H1 (cell line): Measurements from ENCODE around the gene NDUFB5. TPM values are rescaled to one million over a fixed set of nuclear protein-coding genes. Genes with fewer than 3 reads are reported as not detected.

Source experiments
- CTCF ChIA-PET: fragments of 300-600 bp; sonication (Branson Sonifier 250); formaldehyde crosslinking; loops from one replicate; lab custom pipeline; 2021; ENCODE audit not compliant: partially characterized antibody; lab: Charles Lee
- POLR2A ChIA-PET: fragments of 300-600 bp; sonication (Branson Sonifier 250); formaldehyde crosslinking; loops from one replicate; lab custom pipeline; 2021; ENCODE audit warnings: inconsistent platforms; ENCODE audit not compliant: partially characterized antibody; lab: Charles Lee
- DNase-seq, 2 experiments: peaks; one replicate each; pipeline versions ENCODE4 v3.0.0 to v3.0.0-alpha.2; 2010 to 2022; ENCODE audit warnings: low spot score in 2 of 2, low read depth in 1 of 2, mixed read lengths in 1 of 2
- FAIRE-seq: peaks from 2 replicates; lab custom pipeline; 2011; peaks lifted over from hg19 to GRCh38; lab: Jason Lieb, UNC
- H2AFZ ChIP-seq: 2 replicates; pipeline ENCODE4 v1.8.1; 2012; ENCODE audit warnings: low read length, inconsistent platforms
- H2AK5ac ChIP-seq: 2 replicates; pipeline ENCODE4 v1.6.1; 2013; ENCODE audit warnings: low read depth, low read length
- H2BK120ac ChIP-seq: replicated peaks from 2 replicates; pipeline ENCODE3; 2013; ENCODE audit warnings: low read depth, low read length, inconsistent platforms
- H2BK12ac ChIP-seq: 2 replicates; pipeline ENCODE4 v1.6.1; 2013; ENCODE audit warnings: low read depth, low read length
- H2BK15ac ChIP-seq: 2 replicates; pipeline ENCODE4 v1.6.1; 2013; ENCODE audit warnings: low read length
- H2BK20ac ChIP-seq: 2 replicates; pipeline ENCODE4 v1.6.1; 2013; ENCODE audit warnings: low read length
- H2BK5ac ChIP-seq: 2 replicates; pipeline ENCODE4 v1.6.1; 2013; ENCODE audit warnings: low read depth, low read length
- H3K14ac ChIP-seq: 2 replicates; pipeline ENCODE4 v1.6.1; 2013; ENCODE audit warnings: inconsistent platforms; ENCODE audit not compliant: insufficient read length
- H3K18ac ChIP-seq: 2 replicates; pipeline ENCODE4 v1.6.1; 2013; ENCODE audit warnings: low read length; ENCODE audit errors: extremely low read depth
- H3K23ac ChIP-seq: 2 replicates; pipeline ENCODE4 v1.6.1; 2013; ENCODE audit warnings: inconsistent platforms; ENCODE audit not compliant: insufficient read length
- H3K23me2 ChIP-seq: 2 replicates; pipeline ENCODE4 v1.6.1; 2013; ENCODE audit warnings: low read depth, low read length
- H3K27ac ChIP-seq: 2 replicates; pipeline ENCODE4 v1.6.1; 2011; ENCODE audit warnings: low read depth, low read length, inconsistent platforms
- H3K27me3 ChIP-seq, 4 experiments: replicated peaks in 1 of 4; 1 replicate in 1 of 4; 2 replicates in 3 of 4; pipeline versions ENCODE4 v1.6.1 to v1.8.1; 2011 to 2013; ENCODE audit warnings: low read length in 3 of 4, mild to moderate bottlenecking in 3 of 4, inconsistent platforms in 2 of 4, mixed read lengths in 2 of 4, moderate library complexity in 1 of 4; ENCODE audit not compliant: control insufficient read depth in 3 of 4, insufficient read depth in 3 of 4; ENCODE audit errors: extremely low read depth in 1 of 4
- H3K36me3 ChIP-seq, 4 experiments: 2 replicates each; pipeline versions ENCODE4 v1.6.1 to v1.8.1; 2011 to 2013; ENCODE audit warnings: mild to moderate bottlenecking in 4 of 4, low read length in 3 of 4, moderate library complexity in 2 of 4, control low read depth in 1 of 4, inconsistent platforms in 1 of 4; ENCODE audit not compliant: insufficient read depth in 4 of 4, control insufficient read depth in 2 of 4
- H3K4ac ChIP-seq: replicated peaks from 2 replicates; pipeline ENCODE3; 2013; ENCODE audit warnings: low read length, low read depth, mixed read lengths, inconsistent platforms; ENCODE audit not compliant: insufficient read length
- H3K4me1 ChIP-seq, 4 experiments: replicated peaks in 1 of 4; 1 replicate in 1 of 4; 2 replicates in 3 of 4; pipeline versions ENCODE4 v1.6.1 to v1.8.1; 2011 to 2013; ENCODE audit warnings: low read length in 3 of 4, inconsistent platforms in 2 of 4, mixed read lengths in 1 of 4; ENCODE audit not compliant: insufficient read depth in 4 of 4, control insufficient read depth in 3 of 4
- H3K4me2 ChIP-seq, 2 experiments: 2 replicates each; pipeline versions ENCODE4 v1.6.1 to v1.8.1; 2011 to 2013; ENCODE audit warnings: low read depth in 2 of 2, low read length in 2 of 2, control low read depth in 1 of 2, inconsistent platforms in 1 of 2, mild to moderate bottlenecking in 1 of 2; ENCODE audit not compliant: insufficient read depth in 1 of 2
- H3K4me3 ChIP-seq, 4 experiments: fragments of 200-600, 300-600 bp in 1 of 4; sonication (generic), shearing (Covaris generic), sonication (Bioruptor Twin) in 1 of 4; 2 replicates each; pipeline versions ENCODE4 v1.5.1 to v1.8.1; 2011 to 2016; ENCODE audit warnings: low read length in 4 of 4, low read depth in 3 of 4, control low read depth in 2 of 4, inconsistent platforms in 2 of 4, mild to moderate bottlenecking in 2 of 4, mixed read lengths in 1 of 4, moderate library complexity in 1 of 4; ENCODE audit not compliant: insufficient read depth in 2 of 4; ENCODE audit errors: extremely low read depth in 1 of 4
- H3K56ac ChIP-seq: replicated peaks from 2 replicates; pipeline ENCODE3; 2013; ENCODE audit warnings: low read depth, mild to moderate bottlenecking, mixed read lengths, low read length, inconsistent platforms; ENCODE audit not compliant: insufficient read length
- H3K79me1 ChIP-seq: 2 replicates; pipeline ENCODE4 v1.6.1; 2013; ENCODE audit warnings: low read depth, low read length, control low read depth
- H3K79me2 ChIP-seq, 2 experiments: 2 replicates each; pipeline versions ENCODE4 v1.6.1 to v1.8.1; 2012 to 2013; ENCODE audit warnings: low read length in 2 of 2, mild to moderate bottlenecking in 2 of 2, inconsistent platforms in 1 of 2; ENCODE audit not compliant: insufficient read depth in 2 of 2, control insufficient read depth in 1 of 2
- H3K9ac ChIP-seq, 4 experiments: replicated peaks in 1 of 4; 1 replicate in 1 of 4; 2 replicates in 3 of 4; pipeline versions ENCODE4 v1.6.1 to v1.8.1; 2011 to 2013; ENCODE audit warnings: low read depth in 3 of 4, low read length in 3 of 4, control low read depth in 2 of 4, mild to moderate bottlenecking in 2 of 4, moderate library complexity in 2 of 4, inconsistent platforms in 1 of 4; ENCODE audit errors: extremely low read depth in 1 of 4
- H3K9me3 ChIP-seq, 2 experiments: 2 replicates each; pipeline versions ENCODE4 v1.6.1 to v1.8.1; 2012 to 2013; ENCODE audit warnings: mild to moderate bottlenecking in 2 of 2, moderate library complexity in 2 of 2, control low read depth in 1 of 2, inconsistent platforms in 1 of 2, low read depth in 1 of 2, low read length in 1 of 2, mixed read lengths in 1 of 2; ENCODE audit not compliant: insufficient read depth in 2 of 2
- H4K20me1 ChIP-seq, 2 experiments: replicated peaks in 1 of 2; 2 replicates each; pipeline versions ENCODE3 to v1.8.1; 2011 to 2013; ENCODE audit warnings: inconsistent platforms in 2 of 2, low read length in 2 of 2, mild to moderate bottlenecking in 1 of 2; ENCODE audit not compliant: insufficient read depth in 2 of 2, control insufficient read depth in 1 of 2
- H4K5ac ChIP-seq: 2 replicates; pipeline ENCODE4 v1.6.1; 2013; ENCODE audit warnings: low read length, low read depth, mixed read lengths, inconsistent platforms; ENCODE audit not compliant: insufficient read length
- H4K8ac ChIP-seq: 2 replicates; pipeline ENCODE4 v1.8.0; 2013; ENCODE audit warnings: mild to moderate bottlenecking, moderate library complexity, low read length, inconsistent platforms; ENCODE audit not compliant: insufficient read depth; ENCODE audit errors: extremely low read depth
- H4K91ac ChIP-seq: replicated peaks from 2 replicates; pipeline ENCODE3; 2013; ENCODE audit warnings: low read length, mixed read lengths, inconsistent platforms; ENCODE audit not compliant: insufficient read length
- NANOG ChIP-seq: IDR thresholded peaks from 2 replicates; pipeline ENCODE4 v1.6.1; 2011; ENCODE audit warnings: low read length, low read depth, mild to moderate bottlenecking, inconsistent platforms; ENCODE audit not compliant: insufficient read depth, poor library complexity, severe bottlenecking
- RFX5 ChIP-seq: IDR thresholded peaks from 2 replicates; pipeline ENCODE4 v1.6.1; 2011; ENCODE audit warnings: low read depth, low read length, improper control_type of control experiment, borderline replicate concordance
- WGBS, 2 experiments: shearing (Covaris generic) in 1 of 2; methylation state at CpG; one replicate each; pipeline versions ENCODE4 v1.1.6 to v1.1.7; 2013 to 2015; ENCODE audit warnings: low lambda C conversion rate in 2 of 2, mixed read lengths in 2 of 2, inconsistent platforms in 1 of 2, low coverage in 1 of 2, missing lambda C conversion rate in 1 of 2; ENCODE audit not compliant: insufficient replicate concordance in 2 of 2, insufficient coverage in 1 of 2, insufficient read length in 1 of 2; ENCODE audit errors: extremely low coverage in 1 of 2, missing lambda C conversion rate in 1 of 2; 5-methylcytosine and 5-hydroxymethylcytosine counted together
- polyA plus RNA-seq, 7 experiments: library from polyadenylated mRNA; depleted of rRNA in 3 of 7; stranded (reverse) in 5 of 7; unstranded in 2 of 7; fragments of >200 nt in 5 of 7; fragments of 200-250 nt in 2 of 7; gene quantifications; 1 replicate in 5 of 7; 2 replicates in 1 of 7; 4 replicates in 1 of 7; pipeline versions ENCODE4 v1.2.1 to v1.2.3, GENCODE V29; 2011 to 2013; ENCODE audit warnings: missing spikeins in 2 of 7, mixed read lengths in 2 of 7
- total RNA-seq: library from RNA; stranded (reverse); fragmentation: NEBNext Ultra II Directional; extraction: Animal tissue kit (Norgen Biotek cat#: 25700); gene quantifications from 2 replicates; pipeline ENCODE4 v1.2.1, GENCODE V29; 2021

Gene NDUFB5
- total and polyA plus RNA-seq, 2 of the 8 experiments (the other 6 are each of a cell fraction or from before 2014, with no cell fraction given) = 46.1 to 85.8 TPM

DNA sequence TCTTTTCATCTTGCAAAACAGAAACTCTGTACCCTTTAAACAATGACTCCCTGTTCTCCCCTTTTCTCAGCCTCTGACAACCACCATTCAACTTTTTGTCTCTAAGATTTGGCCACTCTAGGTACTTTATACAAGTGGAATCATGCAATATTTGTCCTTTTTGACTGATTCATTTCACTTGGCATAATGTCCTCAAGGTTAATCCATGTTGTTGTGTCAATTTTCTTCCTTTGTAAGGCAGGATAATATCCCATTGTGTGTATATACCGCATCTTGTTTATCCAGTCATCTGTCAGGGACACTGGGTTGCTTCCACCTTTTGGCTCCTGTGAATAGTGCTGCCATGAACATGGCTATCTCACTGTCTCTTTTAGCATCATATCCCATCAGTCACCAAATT, 58.5 kb downstream of the NDUFB5 start:
- no peak overlapping the region for H2AFZ ChIP-seq
- no peaks in the 10 kb centered on the region for H3K23me2 ChIP-seq
- H2BK5ac ChIP-seq = no peak overlapping the region
- H4K8ac ChIP-seq = no peak overlapping the region
- no peak overlapping the region for H4K5ac ChIP-seq
- no peak overlapping the region for H3K9ac ChIP-seq
- ChIA-PET POLR2A (interaction anchor here (1.2 kb wide), 1 partner anchor 9 kb away, joined by 5 read pairs; the partner anchor contains the start of gene USP13), CTCF (interaction anchor here (2.1 to 5.8 kb wide), 2 partner anchors 10 to 13 kb away, joined by 7 to 29 read pairs; partner anchors contain the start of gene USP13)
- no peak overlapping the region for H3K56ac ChIP-seq
- H3K4ac ChIP-seq = no peak overlapping the region
- no peak overlapping the region for H2BK20ac ChIP-seq
- no peak overlapping the region for H3K14ac ChIP-seq
- H4K91ac ChIP-seq = no peak overlapping the region
- peaks cover 23% of the 10 kb centered on the region for H3K79me1 ChIP-seq
- DNase-seq (no peak), FAIRE-seq (no peak)
- no peak overlapping the region for H3K4me3 ChIP-seq
- no peak for TF ChIP-seq RFX5
- TF ChIP-seq NANOG = no peak
- no peaks in the 10 kb centered on the region for H3K9me3 ChIP-seq
- H2AK5ac ChIP-seq = no peak overlapping the region
- WGBS, 2 experiments = 100% methylated on average over 1 of the region's 1 CpG; no CpG with 5 or more reads in 1 of the 2 experiments
- H3K23ac ChIP-seq = no peak overlapping the region
- no peak overlapping the region for H3K27ac ChIP-seq
- H3K18ac ChIP-seq = no peak overlapping the region
- H2BK15ac ChIP-seq = no peak overlapping the region
- H3K27me3 ChIP-seq = no peaks in the 10 kb centered on the region
- H3K4me1 ChIP-seq = peaks cover 8 to 13% (median 13%) of the 10 kb centered on the region in 4 experiments
- H3K79me2 ChIP-seq = peaks cover 16 to 95% of the 10 kb centered on the region in 2 experiments
- no peak overlapping the region for H2BK12ac ChIP-seq
- no peak overlapping the region for H2BK120ac ChIP-seq
- peaks cover 6 to 15% of the 10 kb centered on the region in 2 experiments for H4K20me1 ChIP-seq
- H3K36me3 ChIP-seq = no peaks in the 10 kb centered on the region
- H3K4me2 ChIP-seq = no peak overlapping the region
